H9 (cell line): ENCODE results near the gene DYNLT4. TPM values are rescaled to one million over a fixed set of nuclear protein-coding genes. Genes with fewer than 3 reads are reported as not detected.

Source experiments
- DNase-seq: peaks from one replicate; pipeline ENCODE4 v3.0.0-alpha.2; 2017
- H2AFZ ChIP-seq: one replicate; pipeline ENCODE4 v1.6.1; 2013; ENCODE audit warnings: mild to moderate bottlenecking, low read length, control low read depth, moderate library complexity
- H2AK5ac ChIP-seq: 2 replicates; pipeline ENCODE4 v1.6.1; 2013; ENCODE audit warnings: low read length, control low read depth, mixed read lengths; ENCODE audit not compliant: insufficient read length
- H2BK120ac ChIP-seq: one replicate; pipeline ENCODE4 v1.6.1; 2013; ENCODE audit warnings: low read depth, mild to moderate bottlenecking, low read length, control low read depth, inconsistent platforms; ENCODE audit not compliant: poor library complexity, severe bottlenecking
- H2BK12ac ChIP-seq: 2 replicates; pipeline ENCODE4 v1.6.1; 2013; ENCODE audit warnings: low read length, control low read depth, mixed read lengths, low read depth; ENCODE audit not compliant: insufficient read length
- H2BK15ac ChIP-seq: 2 replicates; pipeline ENCODE4 v1.6.1; 2013; ENCODE audit warnings: low read depth, low read length, control low read depth
- H2BK20ac ChIP-seq: one replicate; pipeline ENCODE4 v1.6.1; 2013; ENCODE audit warnings: low read depth, mild to moderate bottlenecking, low read length, control low read depth, inconsistent platforms; ENCODE audit not compliant: poor library complexity, severe bottlenecking
- H2BK5ac ChIP-seq: 2 replicates; pipeline ENCODE4 v1.6.1; 2013; ENCODE audit warnings: low read length, control low read depth, mixed read lengths; ENCODE audit not compliant: insufficient read length
- H3K14ac ChIP-seq: 2 replicates; pipeline ENCODE4 v1.6.1; 2013; ENCODE audit warnings: low read length, control low read depth; ENCODE audit not compliant: insufficient read depth
- H3K18ac ChIP-seq: 2 replicates; pipeline ENCODE4 v1.6.1; 2013; ENCODE audit warnings: low read depth, mild to moderate bottlenecking, mixed read lengths, low read length, control low read depth; ENCODE audit not compliant: insufficient read length
- H3K23ac ChIP-seq: 2 replicates; pipeline ENCODE4 v1.6.1; 2013; ENCODE audit warnings: low read length, control low read depth, mixed read lengths, low read depth; ENCODE audit not compliant: insufficient read length
- H3K23me2 ChIP-seq: 2 replicates; pipeline ENCODE4 v1.6.1; 2013; ENCODE audit warnings: low read depth, mild to moderate bottlenecking, mixed read lengths, low read length, control low read depth; ENCODE audit not compliant: insufficient read length, poor library complexity, severe bottlenecking
- H3K27ac ChIP-seq: 2 replicates; pipeline ENCODE4 v1.5.1; 2013; ENCODE audit warnings: low read length, control low read depth, mixed read lengths, low read depth; ENCODE audit not compliant: insufficient read length
- H3K27me3 ChIP-seq: 2 replicates; pipeline ENCODE4 v1.6.1; 2013; ENCODE audit warnings: low read length, control low read depth, inconsistent platforms; ENCODE audit not compliant: insufficient read depth
- H3K4ac ChIP-seq: 2 replicates; pipeline ENCODE4 v1.6.1; 2013; ENCODE audit warnings: low read depth, mild to moderate bottlenecking, control low read depth, inconsistent platforms, low read length, moderate library complexity
- H3K4me1 ChIP-seq: 2 replicates; pipeline ENCODE4 v1.6.1; 2013; ENCODE audit warnings: low read length, control low read depth, inconsistent platforms; ENCODE audit not compliant: insufficient read depth
- H3K4me2 ChIP-seq: 2 replicates; pipeline ENCODE4 v1.6.1; 2013; ENCODE audit warnings: low read length, control low read depth, mixed read lengths; ENCODE audit not compliant: insufficient read length, insufficient read depth
- H3K56ac ChIP-seq: 2 replicates; pipeline ENCODE4 v1.6.1; 2013; ENCODE audit warnings: low read depth, mild to moderate bottlenecking, mixed read lengths, low read length, control low read depth; ENCODE audit not compliant: insufficient read length
- H3K79me1 ChIP-seq: 2 replicates; pipeline ENCODE4 v1.6.1; 2013; ENCODE audit warnings: low read depth, mild to moderate bottlenecking, moderate library complexity, low read length, control low read depth, inconsistent platforms; ENCODE audit not compliant: insufficient read depth, poor library complexity, severe bottlenecking
- H3K79me2 ChIP-seq: 2 replicates; pipeline ENCODE4 v1.6.1; 2013; ENCODE audit warnings: low read length, control low read depth, inconsistent platforms; ENCODE audit not compliant: insufficient read depth
- H3K9ac ChIP-seq: 2 replicates; pipeline ENCODE4 v1.6.1; 2013; ENCODE audit warnings: low read length, control low read depth, mixed read lengths; ENCODE audit not compliant: insufficient read length; ENCODE audit errors: extremely low read depth
- H3K9me3 ChIP-seq: one replicate; pipeline ENCODE4 v1.6.1; 2013; ENCODE audit warnings: low read depth, low read length, inconsistent platforms; ENCODE audit not compliant: control insufficient read depth
- H3T11ph ChIP-seq: one replicate; pipeline ENCODE4 v1.6.1; 2013; ENCODE audit warnings: mild to moderate bottlenecking, low read length, control low read depth, inconsistent platforms
- H4K20me1 ChIP-seq: one replicate; pipeline ENCODE4 v1.6.1; 2013; ENCODE audit not compliant: control insufficient read depth, insufficient read length, insufficient read depth
- H4K5ac ChIP-seq: 2 replicates; pipeline ENCODE4 v1.6.1; 2013; ENCODE audit warnings: low read depth, mild to moderate bottlenecking, mixed read lengths, low read length, control low read depth; ENCODE audit not compliant: insufficient read length
- H4K8ac ChIP-seq: replicated peaks from 2 replicates; pipeline ENCODE4 v1.6.1; 2013; ENCODE audit warnings: low read length, control low read depth, mixed read lengths, low read depth; ENCODE audit not compliant: insufficient read length
- H4K91ac ChIP-seq: 2 replicates; pipeline ENCODE4 v1.6.1; 2013; ENCODE audit warnings: low read depth, mild to moderate bottlenecking, moderate library complexity, mixed read lengths, low read length, control low read depth; ENCODE audit not compliant: insufficient read length
- H3K27ac Mint-ChIP-seq, 3 experiments: 2 replicates in 2 of 3; 3 replicates in 1 of 3; pipeline ENCODE4 v1.8.0; 2020 to 2021; ENCODE audit warnings: mixed read lengths in 3 of 3, mild to moderate bottlenecking in 1 of 3, moderate library complexity in 1 of 3
- H3K27me3 Mint-ChIP-seq: 2 replicates; pipeline ENCODE4 v1.8.0; 2021; ENCODE audit warnings: low read depth, mild to moderate bottlenecking, moderate library complexity, mixed read lengths
- H3K36me3 Mint-ChIP-seq, 3 experiments: 2 replicates in 2 of 3; 3 replicates in 1 of 3; pipeline ENCODE4 v1.8.0; 2020 to 2021; ENCODE audit warnings: low read depth in 3 of 3, mixed read lengths in 3 of 3; ENCODE audit not compliant: insufficient read depth in 1 of 3
- H3K4me1 Mint-ChIP-seq, 2 experiments: 2 replicates each; pipeline ENCODE4 v1.8.0; 2020; ENCODE audit warnings: mixed read lengths in 2 of 2
- H3K4me3 Mint-ChIP-seq, 2 experiments: 2 replicates in 1 of 2; 3 replicates in 1 of 2; pipeline ENCODE4 v1.8.0; 2020 to 2021; ENCODE audit warnings: mild to moderate bottlenecking in 2 of 2, mixed read lengths in 2 of 2, moderate library complexity in 1 of 2
- H3K9me3 Mint-ChIP-seq, 2 experiments: 2 replicates in 1 of 2; 3 replicates in 1 of 2; pipeline ENCODE4 v1.8.0; 2020; ENCODE audit warnings: mild to moderate bottlenecking in 2 of 2, mixed read lengths in 2 of 2, moderate library complexity in 1 of 2
- WGBS: extraction: QIAGEN DNeasy Blood & Tissue Kit; methylation state at CpG from one replicate; pipeline ENCODE4 v1.1.7; 2013; ENCODE audit warnings: missing lambda C conversion rate, low lambda C conversion rate, mixed read lengths; ENCODE audit not compliant: insufficient read length; ENCODE audit errors: extremely low coverage; 5-methylcytosine and 5-hydroxymethylcytosine counted together
- total RNA-seq: library from RNA; stranded (reverse); gene quantifications from 2 replicates; pipeline ENCODE4 v1.2.1, GENCODE V29; 2021
- TF ChIP-seq, protein P1 (sequence below): fragments of 200-600 bp; sonication (generic); conservative IDR thresholded peaks from 3 replicates; pipeline ENCODE4 v1.8.0; 2021; ENCODE audit warnings: antibody characterized with exemption, mild to moderate bottlenecking

Gene DYNLT4
- total RNA-seq, 1 experiment from 2014 or later = not detected

- H3K9me3 Mint-ChIP-seq = no peaks in the 10 kb centered on the region; a peak in 1 of 5 replicates
- H2BK12ac ChIP-seq = no peak within 1 kb of the TSS
- no peaks in the 10 kb centered on the region; a peak in 2 of 7 replicates for H3K36me3 Mint-ChIP-seq
- H2BK5ac ChIP-seq = no peak within 1 kb of the TSS
- H2BK120ac ChIP-seq = no peak within 1 kb of the TSS
- H3K79me2 ChIP-seq = no peaks in the 10 kb centered on the region
- no peak within 1 kb of the TSS for H3K9ac ChIP-seq
- peaks cover 32 to 41% of the 10 kb centered on the region in 2 experiments for H3K4me1 Mint-ChIP-seq
- H2AK5ac ChIP-seq = no peak within 1 kb of the TSS
- no peak within 1 kb of the TSS for H3K4me3 Mint-ChIP-seq
- no peak within 1 kb of the TSS for H4K5ac ChIP-seq
- no CpG with 5 or more reads among the region's 9 CpGs for WGBS
- TF ChIP-seq, protein P1, sequence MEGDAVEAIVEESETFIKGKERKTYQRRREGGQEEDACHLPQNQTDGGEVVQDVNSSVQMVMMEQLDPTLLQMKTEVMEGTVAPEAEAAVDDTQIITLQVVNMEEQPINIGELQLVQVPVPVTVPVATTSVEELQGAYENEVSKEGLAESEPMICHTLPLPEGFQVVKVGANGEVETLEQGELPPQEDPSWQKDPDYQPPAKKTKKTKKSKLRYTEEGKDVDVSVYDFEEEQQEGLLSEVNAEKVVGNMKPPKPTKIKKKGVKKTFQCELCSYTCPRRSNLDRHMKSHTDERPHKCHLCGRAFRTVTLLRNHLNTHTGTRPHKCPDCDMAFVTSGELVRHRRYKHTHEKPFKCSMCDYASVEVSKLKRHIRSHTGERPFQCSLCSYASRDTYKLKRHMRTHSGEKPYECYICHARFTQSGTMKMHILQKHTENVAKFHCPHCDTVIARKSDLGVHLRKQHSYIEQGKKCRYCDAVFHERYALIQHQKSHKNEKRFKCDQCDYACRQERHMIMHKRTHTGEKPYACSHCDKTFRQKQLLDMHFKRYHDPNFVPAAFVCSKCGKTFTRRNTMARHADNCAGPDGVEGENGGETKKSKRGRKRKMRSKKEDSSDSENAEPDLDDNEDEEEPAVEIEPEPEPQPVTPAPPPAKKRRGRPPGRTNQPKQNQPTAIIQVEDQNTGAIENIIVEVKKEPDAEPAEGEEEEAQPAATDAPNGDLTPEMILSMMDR = no peak
- peaks cover 12% of the 10 kb centered on the region for H3K27me3 Mint-ChIP-seq
- H3K4me2 ChIP-seq = no peak within 1 kb of the TSS
- no peak within 1 kb of the TSS for H2BK15ac ChIP-seq
- no peak within 1 kb of the TSS for H2AFZ ChIP-seq
- DNase-seq = no peak
- no peak within 1 kb of the TSS for H4K91ac ChIP-seq
- no peak within 1 kb of the TSS for H3K27ac ChIP-seq
- H3K27me3 ChIP-seq = no peaks in the 10 kb centered on the region
- no peak within 1 kb of the TSS for H3K23ac ChIP-seq
- H3K56ac ChIP-seq = no peak within 1 kb of the TSS
- H3T11ph ChIP-seq = no peak within 1 kb of the TSS
- peaks cover 9% of the 10 kb centered on the region for H3K23me2 ChIP-seq
- no peaks in the 10 kb centered on the region for H4K20me1 ChIP-seq
- no peak within 1 kb of the TSS for H3K18ac ChIP-seq
- no peaks in the 10 kb centered on the region for H3K9me3 ChIP-seq
- H3K14ac ChIP-seq = no peak within 1 kb of the TSS
- H2BK20ac ChIP-seq = no peak within 1 kb of the TSS
- no peak within 1 kb of the TSS for H4K8ac ChIP-seq
- no peaks in the 10 kb centered on the region for H3K4me1 ChIP-seq
- no peak within 1 kb of the TSS for H3K4ac ChIP-seq
- H3K27ac Mint-ChIP-seq = no peak within 1 kb of the TSS; a peak in 2 of 7 replicates
- H3K79me1 ChIP-seq = no peaks in the 10 kb centered on the region
Measured at GRCh38 chr1:44788120-44788860, 18.9 kb downstream of the DYNLT4 start, which contains the start of gene BEST4. TSS of gene BEST4 (minus strand) at chr1:44788170. CDS start at chr1:44787705, 465 bp downstream.
